ENCODE data around the gene HEXIM2. TPM values are rescaled to one million over a fixed set of nuclear protein-coding genes. Genes with fewer than 3 reads are reported as not detected.
"Not testable (repeated sequence)": the region's sequence is repeated elsewhere in the genome, so short reads cannot be mapped to it uniquely, and the experiment has no call there.

HEXIM2 gene
- total RNA-seq, 1 donor from 2014 or later, result 3.0 TPM

GRCh38 chr17:45200701-45201100 is 39.0 kb downstream of the HEXIM2 start:
- DNase-seq (ENCODE audit: low read depth), result no peak
- no peak overlapping the region for H3K4me3 ChIP-seq (ENCODE audit: low read depth, low read length)
- no peak for TF ChIP-seq CTCF (conservative IDR thresholded peaks at IDR 0.05; ENCODE audit: low read depth, low read length)

- no peak for TF ChIP-seq CTCF (conservative IDR thresholded peaks at IDR 0.05; ENCODE audit: low read depth, low read length)
- H3K4me3 ChIP-seq (ENCODE audit: low read depth, low read length), result no peak overlapping the region
- no peak for DNase-seq (ENCODE audit: low read depth)
These were observed 39.8 kb downstream of the HEXIM2 start for GRCh38 chr17:45201457-45201856.

GRCh38 chr17:45201880-45202279 is 40.2 kb downstream of the HEXIM2 start:
- H3K4me3 ChIP-seq (ENCODE audit: low read depth, low read length); DNase-seq (ENCODE audit: low read depth): not testable (repeated sequence)

DNA sequence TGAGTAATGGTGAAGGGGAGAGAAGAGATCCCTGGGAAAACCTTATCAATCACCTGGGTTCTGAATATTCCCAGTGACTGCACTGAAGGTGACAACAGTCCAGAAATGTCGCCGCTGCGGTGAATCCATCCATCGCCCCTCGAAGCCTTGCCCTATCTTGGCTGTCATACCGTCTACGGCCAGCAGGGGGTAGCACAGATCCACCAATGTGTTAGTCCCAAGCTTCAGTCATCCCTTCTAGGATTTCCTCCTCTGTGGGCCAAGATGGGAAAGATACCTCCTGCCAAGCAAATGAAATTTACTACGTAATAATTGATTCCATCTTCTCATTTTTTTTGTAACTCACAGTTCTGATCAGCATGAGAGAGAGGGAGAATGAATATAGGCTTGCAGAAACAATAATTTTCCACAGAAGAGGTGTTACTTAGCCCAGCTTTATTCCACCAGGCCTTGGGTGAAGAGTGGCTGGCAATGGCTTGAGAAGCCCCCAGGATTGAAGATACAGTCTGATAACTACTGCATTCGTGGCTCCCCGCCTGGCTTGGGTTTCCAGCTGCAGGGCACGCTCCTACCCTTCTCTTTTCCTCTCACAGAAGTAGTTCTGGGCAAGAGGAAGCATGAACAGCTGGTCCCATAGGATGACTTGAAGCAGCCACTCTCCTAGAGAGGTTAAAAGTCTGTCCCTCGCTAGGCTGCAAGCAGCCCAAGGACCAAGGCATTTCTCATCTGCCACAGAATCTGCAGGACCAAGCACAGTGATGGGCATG is 57.4 kb downstream of the HEXIM2 start:
- no peak overlapping the region for H3K4me3 ChIP-seq (ENCODE audit: low read depth, low read length)
- peak; percentile 93 for TF ChIP-seq CTCF (conservative IDR thresholded peaks at IDR 0.05; ENCODE audit: low read depth, low read length)
- no peak for DNase-seq (ENCODE audit: low read depth)

Other genes starting within 250 kb of the HEXIM2 start
- 0.58 and 1.0 TPM in 2 replicates for gene GFAP, start 246.4 kb upstream of the HEXIM2 start, total RNA-seq
- gene KIF18B, start 214.1 kb upstream of the HEXIM2 start, total RNA-seq, result 22.5 and 26.3 TPM in 2 replicates
- gene C1QL1, start 193.6 kb upstream of the HEXIM2 start, total RNA-seq, result 0.22 TPM in 1 of 2 replicates, not detected in the other
- gene DCAKD, start 110.2 kb upstream of the HEXIM2 start, total RNA-seq, result 40.4 and 44.4 TPM in 2 replicates
- 81.9 and 82.5 TPM in 2 replicates for gene NMT1, start 100.6 kb upstream of the HEXIM2 start, total RNA-seq
- gene PLCD3, start 29.4 kb upstream of the HEXIM2 start, total RNA-seq, result 46.0 and 107 TPM in 2 replicates
- 4.5 and 11.3 TPM in 2 replicates for gene ACBD4, start 26.2 kb upstream of the HEXIM2 start, total RNA-seq
- 11.0 and 20.3 TPM in 2 replicates for gene HEXIM1, start 13.4 kb upstream of the HEXIM2 start, total RNA-seq
- gene FMNL1, start 60.0 kb downstream of the HEXIM2 start, total RNA-seq, result 5.1 and 5.7 TPM in 2 replicates
- not detected in 2 replicates for gene SPATA32, start 100.2 kb downstream of the HEXIM2 start, total RNA-seq
- 6.6 and 9.5 TPM in 2 replicates for gene MAP3K14, start 155.1 kb downstream of the HEXIM2 start, total RNA-seq